GM12892 (cell line): Measurements from ENCODE around the gene ADGRA1.
"Not testable (repeated sequence)": the region's sequence is repeated elsewhere in the genome, so short reads cannot be mapped to it uniquely, and the experiment has no call there.

Source experiments
- DNase-seq: peaks from one replicate; pipeline ENCODE4 v3.0.0; 2011; ENCODE audit not compliant: insufficient read length
- FAIRE-seq: peaks from 2 replicates; lab custom pipeline; 2011; peaks lifted over from hg19 to GRCh38; lab: Jason Lieb, UNC
- POLR2A ChIP-seq: IDR thresholded peaks from 2 replicates; pipeline ENCODE4 v1.6.1; 2011; ENCODE audit warnings: low read depth, low read length, control low read depth
- POLR2AphosphoS5 ChIP-seq: IDR thresholded peaks from 2 replicates; pipeline ENCODE4 v1.6.1; 2011; ENCODE audit warnings: low read depth, low read length, control low read depth
- TAF1 ChIP-seq: IDR thresholded peaks from 2 replicates; pipeline ENCODE4 v1.6.1; 2011; ENCODE audit warnings: low read depth, mild to moderate bottlenecking, control low read depth, low read length, borderline replicate concordance

The ADGRA1 gene

DNA sequence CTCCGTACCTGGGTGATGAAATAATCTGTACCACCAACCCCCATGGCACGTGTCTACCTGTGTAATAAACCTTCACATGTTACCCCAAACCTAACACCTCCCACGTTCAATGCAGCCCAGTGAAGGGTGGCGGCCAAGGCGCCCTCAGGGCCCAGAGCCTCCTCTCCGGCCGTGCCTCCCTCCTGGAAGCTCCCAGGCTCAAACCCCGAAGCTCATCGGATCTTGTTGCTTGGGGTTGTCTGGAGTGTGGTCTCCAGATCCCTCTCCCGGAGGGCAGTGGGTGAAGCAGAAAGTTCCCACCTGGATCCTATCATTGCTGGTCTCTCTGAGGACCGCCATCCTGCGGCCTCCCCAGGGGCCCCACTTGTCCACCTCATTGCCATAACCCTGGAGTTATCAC is 62.9 kb downstream of the ADGRA1 start:
- no peak for TF ChIP-seq POLR2A
- TF ChIP-seq POLR2AphosphoS5 = no peak
- no peak for TF ChIP-seq TAF1
- DNase-seq = no peak
- no peak for FAIRE-seq

GRCh38 chr10:133151071-133151470 is 63.3 kb downstream of the ADGRA1 start:
- not testable (repeated sequence) for FAIRE-seq, DNase-seq

- FAIRE-seq (no peak), DNase-seq (no peak)
- TF ChIP-seq POLR2A (no peak), TAF1 (no peak), POLR2AphosphoS5 (no peak)
These were observed 63.8 kb downstream of the ADGRA1 start for GRCh38 chr10:133151543-133151972.

- FAIRE-seq (no peak), DNase-seq (no peak)
- TF ChIP-seq POLR2A = no peak
These were observed 66.7 kb downstream of the ADGRA1 start for GRCh38 chr10:133154411-133154810.

DNA sequence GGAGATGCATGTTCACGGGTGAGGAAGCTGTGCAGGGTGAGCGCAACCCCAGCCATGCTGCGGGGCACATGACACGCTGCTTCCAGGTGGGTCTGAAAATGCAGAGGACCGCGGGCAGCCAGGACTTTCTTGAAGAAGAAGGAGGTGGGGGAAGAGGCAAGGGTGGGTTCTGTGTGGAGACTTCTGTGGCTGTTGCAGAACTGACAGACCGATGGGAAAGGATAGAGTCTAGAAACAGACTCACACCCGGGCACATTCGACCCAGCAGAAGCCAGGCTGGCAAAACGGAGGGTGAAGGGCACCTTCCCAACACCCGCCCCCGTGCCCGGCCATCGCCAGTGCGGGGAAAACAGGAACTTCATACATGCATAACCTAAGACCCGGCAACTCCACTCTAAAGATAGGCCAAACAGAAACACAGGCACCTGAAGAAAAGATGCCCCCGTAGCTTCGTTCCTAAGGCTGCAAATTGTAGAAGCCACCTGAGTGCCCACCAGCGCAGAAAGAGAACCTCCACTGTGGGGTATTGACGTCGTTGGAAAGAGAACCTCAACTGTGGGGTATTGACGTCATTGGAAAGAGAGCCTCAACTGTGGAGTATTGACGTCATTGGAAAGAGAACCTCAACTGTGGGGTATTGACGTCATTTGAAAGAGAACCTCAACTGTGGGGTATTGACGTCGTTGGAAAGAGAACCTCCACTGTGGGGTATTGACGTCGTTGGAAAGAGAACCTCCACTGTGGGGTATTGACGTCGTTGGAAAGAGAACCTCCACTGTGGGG is 67.5 kb downstream of the ADGRA1 start:
- no peak for DNase-seq
- no peak for FAIRE-seq
- TF ChIP-seq TAF1 (no peak), POLR2AphosphoS5 (no peak), POLR2A (no peak)

DNA sequence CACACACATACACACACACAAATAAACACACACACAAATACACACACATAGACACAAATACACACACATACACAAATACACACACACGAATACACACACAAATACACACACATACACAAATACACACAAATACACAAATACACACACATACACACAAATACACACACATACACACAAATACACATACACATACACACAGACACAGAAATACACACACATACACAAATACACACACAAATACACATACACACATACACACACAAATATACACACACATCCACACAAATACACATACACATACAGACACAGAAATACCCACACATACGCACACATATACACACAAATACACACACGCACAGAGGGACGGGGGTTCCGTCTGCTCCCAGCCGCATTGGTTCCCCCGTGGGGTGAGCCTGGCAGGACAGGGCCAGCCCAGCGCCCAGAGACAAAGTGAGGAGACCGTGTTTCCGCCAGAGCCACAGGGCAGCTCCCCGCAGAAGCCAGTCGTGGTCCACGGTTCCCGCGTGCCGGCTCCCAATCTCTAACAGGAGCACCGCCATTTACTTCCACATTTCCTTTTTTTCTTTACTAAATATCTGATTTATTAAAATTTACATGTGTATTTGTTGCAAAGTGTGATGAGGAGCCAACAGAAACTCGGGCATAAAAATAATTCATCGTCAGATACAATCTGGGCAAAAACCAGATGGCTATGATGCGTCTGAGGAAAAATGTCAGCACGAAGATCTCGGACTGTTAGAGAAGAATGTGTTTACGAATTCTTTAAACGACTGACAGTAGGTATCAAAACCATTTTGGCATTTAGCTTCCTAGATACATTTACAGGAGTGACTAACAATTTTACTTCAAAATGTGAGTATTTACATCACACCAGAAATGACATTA is 69.2 kb downstream of the ADGRA1 start:
- DNase-seq (no peak), FAIRE-seq (peak; percentile 78)
- TF ChIP-seq TAF1 (no peak), POLR2AphosphoS5 (no peak), POLR2A (no peak)

DNA sequence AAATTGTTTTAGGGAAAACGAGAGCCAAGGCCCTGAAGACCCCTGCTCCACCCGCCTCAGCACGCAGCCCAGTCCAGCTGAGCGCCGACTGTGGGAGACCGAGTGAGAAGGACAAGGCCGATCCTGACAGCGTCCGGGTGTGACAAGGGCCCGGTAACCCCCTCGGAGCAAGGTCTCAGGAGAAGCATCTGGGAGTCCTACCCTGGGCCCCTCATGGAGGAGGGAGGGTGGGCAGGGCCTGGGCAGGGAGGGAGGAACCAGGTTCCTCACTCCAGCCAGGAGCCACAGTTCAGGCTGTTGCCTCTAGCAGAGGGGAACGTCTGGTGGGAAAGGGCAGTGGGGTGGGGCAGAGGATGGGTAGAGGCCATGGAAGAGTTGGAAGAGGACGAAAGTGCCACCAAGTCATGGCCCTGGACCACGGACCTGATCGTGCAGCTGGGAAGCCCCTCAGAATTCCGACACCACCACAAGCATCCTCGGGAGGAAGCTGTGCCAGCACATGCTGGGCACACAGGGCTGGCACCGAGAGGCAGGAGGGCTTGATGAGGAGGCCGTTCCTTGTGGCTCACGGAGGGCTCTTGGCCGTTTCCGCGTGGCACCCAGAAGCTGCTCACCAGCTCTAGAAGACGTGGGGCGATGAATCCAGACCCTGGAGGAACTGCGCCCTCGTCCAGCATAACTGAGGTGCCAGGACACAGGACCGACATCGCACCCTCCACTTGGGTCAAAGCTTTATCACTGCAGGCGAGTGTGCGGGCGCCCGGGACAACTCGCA is 70.1 kb downstream of the ADGRA1 start:
- TF ChIP-seq POLR2A (no peak), POLR2AphosphoS5 (no peak), TAF1 (no peak)
- no peak for DNase-seq
- FAIRE-seq = no peak

GRCh38 chr10:133158437-133158755 is 70.7 kb downstream of the ADGRA1 start:
- no peak for FAIRE-seq
- no peak for TF ChIP-seq TAF1
- TF ChIP-seq POLR2AphosphoS5 = no peak
- TF ChIP-seq POLR2A = no peak
- no peak for DNase-seq

DNA sequence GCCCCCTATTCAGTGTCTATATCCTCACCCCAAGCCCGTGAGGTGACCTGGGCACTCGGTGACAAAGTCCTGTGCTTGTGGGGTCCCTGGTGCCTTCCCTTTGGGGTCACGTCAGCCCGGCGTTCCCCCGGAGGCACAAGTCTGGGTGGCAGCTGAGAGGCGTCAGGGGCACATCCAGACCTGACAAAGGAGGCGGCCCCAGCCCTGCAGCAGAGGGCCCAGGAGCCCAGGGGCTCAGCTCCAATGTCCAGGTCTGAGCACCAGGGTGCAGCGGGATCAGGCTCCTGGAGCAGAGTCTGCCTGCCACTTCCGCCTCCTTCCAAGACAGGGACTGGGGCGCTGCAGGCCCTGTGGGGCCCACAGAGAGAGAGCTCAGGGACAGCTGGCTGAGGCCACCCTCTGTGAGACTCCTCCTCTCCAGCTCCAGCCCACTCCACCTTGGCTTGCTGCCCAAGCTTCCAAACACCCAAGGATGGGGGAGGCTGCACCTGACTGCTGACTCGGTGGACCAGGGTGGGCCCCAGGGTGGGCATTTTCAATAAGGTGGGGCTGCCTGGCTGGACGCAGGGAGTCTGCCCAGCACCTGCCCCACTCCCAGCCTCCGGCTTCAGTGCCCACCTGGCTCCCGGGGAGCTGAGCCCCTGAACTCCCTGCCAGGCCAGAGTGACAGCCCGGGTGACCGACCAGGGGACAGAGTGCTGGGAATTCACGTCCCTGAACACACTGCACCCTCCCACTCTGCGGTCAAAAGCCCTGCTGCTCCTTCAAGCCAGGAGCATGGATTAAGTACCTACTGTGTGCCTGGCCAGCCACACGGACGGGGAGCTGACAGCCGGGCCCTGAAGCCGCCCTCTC is 71.3 kb downstream of the ADGRA1 start:
- TF ChIP-seq POLR2AphosphoS5 = no peak
- no peak for TF ChIP-seq TAF1
- no peak for FAIRE-seq
- no peak for DNase-seq

DNA sequence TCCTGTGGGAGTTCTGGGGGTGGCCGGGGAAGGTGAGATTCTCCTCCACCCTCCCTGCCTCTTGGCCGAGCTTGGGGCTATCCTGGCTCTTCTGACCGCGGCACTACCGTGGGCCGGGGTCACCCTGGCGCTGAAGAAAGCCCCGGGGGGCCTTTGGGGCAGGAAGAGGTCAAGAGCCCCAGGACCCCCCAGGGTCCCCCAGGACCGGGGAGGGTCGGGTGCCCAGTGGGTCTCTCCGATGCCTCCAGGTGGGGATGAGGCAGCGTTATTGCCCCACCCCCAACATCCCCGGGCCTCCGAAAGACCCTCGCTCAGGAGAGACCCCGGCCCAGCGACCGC is 71.9 kb downstream of the ADGRA1 start:
- TF ChIP-seq POLR2A = no peak
- TF ChIP-seq TAF1 = no peak
- no peak for TF ChIP-seq POLR2AphosphoS5
- FAIRE-seq = no peak
- no peak for DNase-seq
